ENCODE measurements around the gene TRAIP. TPM values are rescaled to one million over a fixed set of nuclear protein-coding genes. Genes with fewer than 3 reads are reported as not detected.
"Not testable (repeated sequence)": the region's sequence is repeated elsewhere in the genome, so short reads cannot be mapped to it uniquely, and the experiment has no call there.

Gene TRAIP
- total RNA-seq, 1 donor: 7.7 TPM

DNA sequence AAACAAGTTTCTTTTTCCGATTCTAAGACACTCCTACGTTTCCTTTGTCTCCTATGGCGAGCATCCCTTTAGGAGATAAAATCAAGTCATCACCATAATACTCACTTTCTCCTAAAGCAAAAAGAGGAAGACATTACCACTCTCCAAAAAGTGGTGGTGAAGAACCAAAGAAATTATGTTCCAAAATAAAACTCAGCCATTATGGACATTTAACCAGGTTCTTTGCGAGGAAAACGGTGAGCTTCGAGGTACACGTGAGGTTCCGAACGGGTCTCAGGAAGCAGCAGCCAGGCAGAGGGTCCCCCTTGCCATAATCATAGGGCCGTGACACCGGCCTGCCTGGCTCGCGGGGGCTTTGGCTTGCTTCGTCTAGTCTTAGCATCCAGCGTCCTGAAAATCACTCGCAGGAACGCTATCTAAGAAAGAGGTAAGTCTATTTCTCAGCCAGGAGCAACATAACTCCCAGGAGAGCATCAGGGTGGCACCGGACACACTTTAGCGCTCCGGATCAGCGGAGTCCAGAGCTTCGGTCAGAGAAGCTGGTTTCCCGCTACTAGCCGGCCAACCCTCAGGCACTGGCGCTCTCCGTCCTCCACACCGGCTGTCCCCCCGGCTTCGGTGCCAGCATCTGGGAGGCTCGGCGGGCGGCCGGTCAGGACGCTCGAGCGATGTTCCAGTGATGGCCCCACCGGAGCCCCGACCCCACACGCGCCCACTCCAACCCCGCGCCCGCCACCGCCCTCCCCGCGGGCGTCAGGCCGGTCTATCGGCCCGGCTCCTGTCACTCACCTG, 70.6 kb downstream of the TRAIP start:
- DNase-seq (ENCODE audit: low read depth): peak; percentile 34
- H3K4me3 ChIP-seq (ENCODE audit: low read depth, low read length): peak overlapping the region; percentile 86
- TF ChIP-seq, protein P1, sequence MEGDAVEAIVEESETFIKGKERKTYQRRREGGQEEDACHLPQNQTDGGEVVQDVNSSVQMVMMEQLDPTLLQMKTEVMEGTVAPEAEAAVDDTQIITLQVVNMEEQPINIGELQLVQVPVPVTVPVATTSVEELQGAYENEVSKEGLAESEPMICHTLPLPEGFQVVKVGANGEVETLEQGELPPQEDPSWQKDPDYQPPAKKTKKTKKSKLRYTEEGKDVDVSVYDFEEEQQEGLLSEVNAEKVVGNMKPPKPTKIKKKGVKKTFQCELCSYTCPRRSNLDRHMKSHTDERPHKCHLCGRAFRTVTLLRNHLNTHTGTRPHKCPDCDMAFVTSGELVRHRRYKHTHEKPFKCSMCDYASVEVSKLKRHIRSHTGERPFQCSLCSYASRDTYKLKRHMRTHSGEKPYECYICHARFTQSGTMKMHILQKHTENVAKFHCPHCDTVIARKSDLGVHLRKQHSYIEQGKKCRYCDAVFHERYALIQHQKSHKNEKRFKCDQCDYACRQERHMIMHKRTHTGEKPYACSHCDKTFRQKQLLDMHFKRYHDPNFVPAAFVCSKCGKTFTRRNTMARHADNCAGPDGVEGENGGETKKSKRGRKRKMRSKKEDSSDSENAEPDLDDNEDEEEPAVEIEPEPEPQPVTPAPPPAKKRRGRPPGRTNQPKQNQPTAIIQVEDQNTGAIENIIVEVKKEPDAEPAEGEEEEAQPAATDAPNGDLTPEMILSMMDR (IDR thresholded peaks at IDR 0.05; ENCODE audit: insufficient read depth, low read length): no peak

DNA sequence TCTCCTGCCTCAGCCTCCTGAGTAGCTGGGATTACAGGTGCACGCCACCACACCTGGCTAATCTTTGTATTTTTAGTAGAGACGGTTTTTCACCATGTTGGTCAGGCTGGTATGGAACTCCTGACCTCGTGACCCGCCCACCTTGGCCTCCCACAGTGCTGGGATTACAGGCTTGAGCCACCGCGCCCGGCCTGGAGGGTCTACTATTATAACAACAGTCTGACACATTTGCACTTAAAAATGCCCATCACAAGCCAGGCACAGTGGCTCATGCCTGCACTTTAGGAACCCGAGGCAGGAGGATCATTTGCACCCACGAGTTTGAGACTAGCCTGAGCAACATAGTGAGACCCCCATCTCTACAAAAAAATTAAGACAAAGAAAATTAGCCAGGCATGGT, 74.1 kb downstream of the TRAIP start:
- not testable (repeated sequence) for H3K4me3 ChIP-seq (ENCODE audit: low read depth, low read length); DNase-seq (ENCODE audit: low read depth)

DNA sequence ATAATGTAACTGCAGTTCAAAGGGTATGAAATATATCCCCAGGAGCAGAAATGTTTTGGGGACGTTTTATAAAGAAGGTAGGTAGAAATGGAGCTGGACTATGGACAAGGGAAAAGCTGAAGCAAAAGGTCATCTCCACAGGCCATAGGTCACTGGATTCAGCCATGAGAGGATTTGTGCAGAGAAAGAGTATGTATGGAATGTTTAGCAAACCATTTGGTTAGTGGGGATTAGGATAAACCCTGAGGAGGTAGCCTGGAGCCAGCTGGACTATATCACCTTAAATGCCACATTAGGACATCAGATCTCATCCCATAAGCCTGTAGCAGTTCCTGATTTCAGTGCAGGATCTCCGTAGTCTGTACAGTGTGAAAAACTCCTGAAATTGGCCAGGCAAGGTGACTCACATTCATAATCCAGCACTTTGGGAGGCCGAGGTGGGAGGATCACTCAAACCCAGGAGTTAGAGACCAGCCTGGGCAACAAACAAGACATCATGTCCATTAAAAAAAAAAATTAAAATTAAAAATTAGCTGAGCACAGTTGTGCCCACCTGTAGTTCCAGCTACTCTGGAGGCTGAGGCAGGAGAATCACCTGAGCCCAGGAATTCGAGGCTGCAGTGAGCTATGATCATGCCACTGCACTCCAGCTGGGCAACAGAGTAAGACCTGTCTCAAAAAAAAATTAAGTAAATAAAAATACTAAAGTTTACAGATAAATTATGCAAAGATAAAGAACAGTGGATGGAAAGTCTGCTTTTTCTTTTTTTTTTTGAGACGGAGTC, 74.8 kb downstream of the TRAIP start:
- no peak overlapping the region for H3K4me3 ChIP-seq (ENCODE audit: low read depth, low read length)
- DNase-seq (ENCODE audit: low read depth): no peak
- TF ChIP-seq, protein P1 (IDR thresholded peaks at IDR 0.05; ENCODE audit: insufficient read depth, low read length): no peak

DNA sequence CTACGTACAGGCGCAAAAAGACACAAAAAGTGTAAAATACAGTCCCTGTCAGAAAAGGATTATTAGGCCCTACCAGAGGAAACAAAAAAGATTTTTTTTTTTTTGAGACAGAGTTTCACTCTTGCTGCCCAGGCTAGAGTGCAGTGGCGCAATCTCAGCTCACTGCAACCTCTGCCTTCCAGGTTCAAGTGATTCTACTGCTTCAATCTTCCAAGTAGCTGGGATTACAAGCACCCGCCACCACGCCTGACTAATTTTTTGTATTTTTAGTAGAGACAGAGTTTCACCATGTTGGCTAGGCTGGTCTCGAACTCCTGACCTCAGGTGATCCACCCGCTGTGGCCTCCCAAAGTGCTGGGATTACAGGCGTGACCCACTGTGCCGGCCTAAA, 75.4 kb downstream of the TRAIP start:
- H3K4me3 ChIP-seq (ENCODE audit: low read depth, low read length); DNase-seq (ENCODE audit: low read depth): not testable (repeated sequence)

DNA sequence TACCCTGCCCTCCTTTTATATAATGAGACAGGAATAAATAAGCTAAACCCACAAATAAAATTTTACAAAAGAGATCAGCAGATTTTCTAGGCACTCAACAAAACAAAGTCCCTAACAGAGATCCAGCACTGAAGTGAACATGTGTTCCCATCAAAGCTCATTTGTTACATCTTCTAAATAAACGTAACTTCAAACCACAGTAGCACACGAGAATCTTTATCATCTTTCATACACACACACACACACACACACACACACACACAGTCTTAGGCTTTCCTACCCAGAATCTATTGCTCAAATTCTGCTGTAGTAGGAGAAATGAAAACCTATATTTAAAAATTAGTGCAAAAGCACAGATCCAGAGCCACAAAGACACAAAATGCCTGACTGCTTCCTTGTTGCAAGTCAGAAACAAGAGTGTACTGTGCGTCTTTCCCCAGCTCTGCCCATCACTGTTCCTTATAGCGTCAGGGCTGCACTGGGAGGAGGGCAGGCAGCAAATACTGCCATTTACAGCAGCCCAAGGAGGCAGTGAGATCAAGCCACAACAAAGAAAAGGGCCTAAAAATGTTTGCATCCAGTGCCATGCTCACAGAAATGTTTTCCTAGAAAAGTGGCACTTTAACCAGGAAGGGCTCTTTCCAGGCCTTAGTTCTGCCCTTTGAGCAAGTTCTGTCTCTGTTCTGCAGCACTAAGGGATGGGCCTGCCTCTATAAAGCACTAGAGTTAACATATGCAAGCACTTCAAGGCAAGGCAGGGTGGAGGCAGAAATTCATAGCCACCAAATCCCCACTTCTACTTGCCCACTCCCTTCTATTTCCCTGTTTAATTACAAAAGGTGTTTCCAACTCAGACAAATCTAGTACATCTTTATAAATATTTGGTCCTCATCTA, 76.0 kb downstream of the TRAIP start:
- DNase-seq (ENCODE audit: low read depth): no peak
- TF ChIP-seq, protein P1 (IDR thresholded peaks at IDR 0.05; ENCODE audit: insufficient read depth, low read length): no peak
- H3K4me3 ChIP-seq (ENCODE audit: low read depth, low read length): no peak overlapping the region

DNA sequence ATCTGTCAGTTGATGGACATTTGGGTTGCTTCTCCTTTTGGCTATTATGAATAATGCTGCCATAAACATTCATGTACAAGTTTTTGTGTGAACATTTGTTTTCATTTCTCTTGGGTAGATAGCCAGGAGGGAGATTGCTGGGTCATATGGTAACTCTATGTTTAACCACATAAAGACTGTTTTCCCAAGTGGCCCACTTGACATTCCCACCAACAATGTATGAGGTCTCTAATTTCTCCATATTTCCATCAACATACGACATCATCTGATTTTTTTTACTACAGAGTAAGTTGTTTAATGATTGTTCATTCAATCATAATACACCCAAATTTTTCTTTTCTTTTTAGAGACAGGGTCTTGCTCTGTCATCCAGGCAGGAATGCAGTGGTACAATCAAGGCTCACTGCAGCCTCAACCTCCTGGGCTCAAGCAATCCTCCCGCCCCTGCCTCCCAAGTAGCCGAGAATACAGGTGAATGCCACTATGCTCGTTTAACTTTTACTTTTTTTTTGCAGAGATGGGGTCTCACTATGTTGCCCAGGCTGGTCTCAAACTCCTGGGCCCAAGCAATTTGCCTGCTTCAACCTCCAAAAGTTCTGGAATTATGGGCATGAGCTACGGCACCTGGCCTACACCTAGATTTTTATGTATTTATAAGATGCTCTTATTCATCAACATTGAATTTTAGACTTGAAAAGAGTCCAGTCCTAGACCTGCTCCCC, 76.8 kb downstream of the TRAIP start:
- no peak for DNase-seq (ENCODE audit: low read depth)
- no peak overlapping the region for H3K4me3 ChIP-seq (ENCODE audit: low read depth, low read length)
- TF ChIP-seq, protein P1 (IDR thresholded peaks at IDR 0.05; ENCODE audit: insufficient read depth, low read length): no peak

Small RNA genes within 50 kb of the gene (small RNA-seq; reads per million reads assigned to genes)
- not detected for gene RN7SL217P

Other genes with a start within 250 kb of the TRAIP start
- gene APEH, start 182.2 kb downstream of the TRAIP start, total RNA-seq (ENCODE audit: low replicate concordance): 41.1 and 87.7 TPM in 2 replicates
- 2.9 and 4.7 TPM in 2 replicates for gene MST1, start 167.1 kb downstream of the TRAIP start, total RNA-seq (ENCODE audit: low replicate concordance)
- 19.4 and 22.7 TPM in 2 replicates for gene RNF123, start 167.0 kb downstream of the TRAIP start, total RNA-seq (ENCODE audit: low replicate concordance)
- 0.27 and 0.65 TPM in 2 replicates for gene AMIGO3, start 136.9 kb downstream of the TRAIP start, total RNA-seq (ENCODE audit: low replicate concordance)
- 14.3 and 31.0 TPM in 2 replicates for gene GMPPB, start 132.6 kb downstream of the TRAIP start, total RNA-seq (ENCODE audit: low replicate concordance)
- 29.6 TPM in 2 replicates for gene IP6K1, start 70.0 kb downstream of the TRAIP start, total RNA-seq (ENCODE audit: low replicate concordance)
- 0.09 TPM in 1 of 2 replicates, not detected in the other for gene CDHR4, start 56.7 kb downstream of the TRAIP start, total RNA-seq (ENCODE audit: low replicate concordance)
- gene INKA1, start 53.3 kb downstream of the TRAIP start, total RNA-seq (ENCODE audit: low replicate concordance): 4.4 and 9.5 TPM in 2 replicates
- 22.8 and 69.4 TPM in 2 replicates for gene UBA7, start 42.6 kb downstream of the TRAIP start, total RNA-seq (ENCODE audit: low replicate concordance)
- not detected in 2 replicates for gene CAMKV, start 13.3 kb upstream of the TRAIP start, total RNA-seq (ENCODE audit: low replicate concordance)
- 0.81 and 1.3 TPM in 2 replicates for gene MST1R, start 47.3 kb upstream of the TRAIP start, total RNA-seq (ENCODE audit: low replicate concordance)
- gene MON1A, start 73.2 kb upstream of the TRAIP start, total RNA-seq (ENCODE audit: low replicate concordance): 3.4 and 12.8 TPM in 2 replicates
- 48.5 and 82.5 TPM in 2 replicates for gene RBM6, start 83.6 kb upstream of the TRAIP start, total RNA-seq (ENCODE audit: low replicate concordance)
- gene RBM5, start 232.4 kb upstream of the TRAIP start, total RNA-seq (ENCODE audit: low replicate concordance): 104 and 142 TPM in 2 replicates